Measurements from ENCODE around the gene MAPK4. TPM values are rescaled to one million over a fixed set of nuclear protein-coding genes. Genes with fewer than 3 reads are reported as not detected.
"Not testable (repeated sequence)": the region's sequence is repeated elsewhere in the genome, so short reads cannot be mapped to it uniquely, and the experiment has no call there.

MAPK4 gene
- total RNA-seq, 1 donor from 2014 or later, result not detected

GRCh38 chr18:50749945-50750344 lies 190.1 kb downstream of the MAPK4 start:
- no peak for DNase-seq (ENCODE audit: low read depth in 2 of 2)

DNA sequence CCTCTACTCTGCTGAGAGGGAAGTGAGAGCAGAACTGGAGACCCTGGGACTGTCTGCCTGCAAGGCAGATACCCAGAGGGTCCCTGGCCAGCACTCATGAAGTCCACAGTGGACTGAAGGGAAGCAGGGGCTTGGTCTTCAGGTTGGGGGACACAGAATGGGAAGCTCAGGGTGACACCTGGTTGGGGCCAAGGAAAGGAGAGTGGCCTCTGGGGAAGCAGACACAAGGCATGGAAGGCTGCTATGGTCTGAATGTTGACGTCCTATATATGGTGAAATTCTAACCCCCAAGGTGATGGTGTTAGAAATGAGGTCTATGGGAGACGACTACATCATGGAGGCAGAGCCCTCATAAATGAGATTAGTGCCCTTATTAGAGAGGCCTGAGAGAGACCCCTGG lies 190.7 kb downstream of the MAPK4 start:
- DNase-seq (ENCODE audit: low read depth in 2 of 2), result no peak

DNA sequence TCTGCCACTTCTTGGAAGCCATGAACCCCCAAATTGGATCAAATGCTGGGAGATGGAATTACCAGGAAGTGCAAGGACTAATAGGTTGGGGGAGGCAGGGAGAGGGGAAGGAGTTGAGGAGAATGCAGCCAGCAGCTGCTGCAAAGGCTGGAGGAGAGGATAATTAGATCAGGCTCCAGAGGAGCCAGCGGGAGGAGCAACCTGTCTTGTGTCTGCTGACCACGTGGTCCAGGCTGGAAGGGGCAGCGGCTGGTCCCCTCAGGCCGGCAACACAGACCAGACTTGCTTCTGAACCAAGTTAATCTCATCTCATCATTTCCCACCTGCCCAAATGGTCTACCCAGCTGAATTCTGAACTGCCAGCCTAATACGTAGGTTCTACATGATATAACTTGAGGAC lies 191.6 kb downstream of the MAPK4 start:
- no peak for DNase-seq (ENCODE audit: low read depth in 2 of 2)

DNA sequence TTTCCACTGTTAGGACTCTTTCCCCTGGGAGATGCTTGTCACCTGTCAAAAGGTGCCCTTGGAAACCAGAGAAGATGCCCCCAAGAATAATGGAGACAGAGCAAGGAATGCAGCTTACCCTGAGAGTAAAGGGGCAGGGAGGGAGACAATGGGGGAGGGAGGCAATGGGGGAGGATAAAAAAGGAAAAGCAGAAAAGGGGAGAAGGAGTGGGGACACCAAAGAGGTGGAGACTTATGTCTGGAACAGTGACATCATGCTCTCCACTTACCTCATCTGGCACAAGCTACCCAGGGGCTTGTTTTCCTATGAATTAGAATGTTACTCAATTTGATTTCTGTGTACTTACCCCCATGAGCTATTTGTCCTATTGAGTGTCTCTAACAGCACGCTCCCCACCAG lies 192.1 kb downstream of the MAPK4 start:
- no peak for DNase-seq (ENCODE audit: low read depth in 2 of 2)

DNA sequence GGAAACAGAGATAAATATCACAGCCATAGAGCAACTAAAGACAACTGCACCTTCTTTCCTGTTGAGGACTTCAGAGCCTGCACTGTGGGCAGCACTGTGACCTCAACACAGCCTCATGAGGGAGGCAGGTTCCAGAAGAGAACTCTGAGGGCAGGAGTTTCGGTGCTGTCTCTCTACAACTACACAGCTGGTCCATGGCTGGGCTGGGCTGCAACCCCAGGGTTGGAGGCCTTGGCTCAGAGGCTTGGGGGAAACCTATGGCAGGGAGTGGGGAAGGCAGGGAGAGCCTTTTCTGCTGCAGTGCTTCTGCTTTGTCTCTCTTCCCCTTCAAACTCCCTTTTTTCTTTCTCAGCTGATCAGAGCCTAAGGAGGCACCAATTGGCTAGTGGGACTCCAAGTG lies 193.4 kb downstream of the MAPK4 start:
- no peak for DNase-seq (ENCODE audit: low read depth in 2 of 2)

GRCh38 chr18:50754297-50754696 lies 194.4 kb downstream of the MAPK4 start:
- no peak for DNase-seq (ENCODE audit: low read depth in 2 of 2)

GRCh38 chr18:50757358-50757757 lies 197.5 kb downstream of the MAPK4 start:
- no peak for DNase-seq (ENCODE audit: low read depth in 2 of 2)

DNA sequence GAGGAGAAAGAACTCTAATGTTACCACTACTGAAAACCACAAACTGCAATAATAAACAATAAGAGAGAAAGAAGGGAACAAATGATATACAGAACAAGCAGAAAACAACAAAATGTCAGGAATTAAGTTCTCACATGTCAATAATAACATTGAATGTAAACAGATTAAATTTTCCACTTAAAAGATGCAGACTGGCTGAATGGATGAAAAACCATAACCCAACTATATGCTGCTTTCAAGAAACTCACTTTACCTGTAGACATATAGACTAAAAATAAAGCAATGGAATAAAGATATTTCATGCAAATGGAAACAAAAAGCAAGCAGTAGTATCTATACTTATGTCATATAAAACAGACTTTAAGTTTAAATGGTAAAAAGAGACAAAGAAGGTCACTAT lies 209.6 kb downstream of the MAPK4 start:
- DNase-seq (ENCODE audit: low read depth in 2 of 2), result no peak

GRCh38 chr18:50775207-50775606 lies 215.3 kb downstream of the MAPK4 start:
- DNase-seq (ENCODE audit: low read depth in 2 of 2), result no peak

GRCh38 chr18:50775726-50776125 lies 215.8 kb downstream of the MAPK4 start:
- DNase-seq (ENCODE audit: low read depth in 2 of 2), result no peak

- DNase-seq (ENCODE audit: low read depth in 2 of 2), result no peak
Measured at GRCh38 chr18:50776383-50776782, 216.5 kb downstream of the MAPK4 start.

DNA sequence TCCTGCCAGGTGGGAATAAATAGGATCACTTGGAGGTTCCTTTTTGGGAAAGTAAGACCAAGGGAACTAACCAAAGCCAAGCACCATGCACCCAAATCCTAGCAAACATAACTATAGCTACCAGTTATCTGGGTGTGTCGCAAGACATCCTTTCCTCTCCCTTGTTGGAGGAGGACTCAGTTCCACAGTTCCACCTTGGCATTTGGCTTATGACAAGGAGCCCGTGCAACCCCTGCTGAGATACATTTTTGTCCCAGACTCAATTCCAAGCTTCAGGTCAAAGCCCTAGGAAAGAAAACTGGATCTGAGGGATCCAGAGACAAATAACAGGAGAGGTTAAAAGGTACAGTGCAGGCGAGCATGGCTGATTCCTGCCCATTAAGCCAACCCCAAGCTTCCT lies 219.1 kb downstream of the MAPK4 start:
- DNase-seq (ENCODE audit: low read depth in 2 of 2), result not testable (repeated sequence)

Other genes with a start within 250 kb of the MAPK4 start
- 1.4 and 4.6 TPM in 2 replicates for gene SKA1, start 185.0 kb upstream of the MAPK4 start, total RNA-seq

Data from lung microvascular endothelial cell (primary cell).